ENCODE measurements around the gene NTM.

Gene NTM

DNA sequence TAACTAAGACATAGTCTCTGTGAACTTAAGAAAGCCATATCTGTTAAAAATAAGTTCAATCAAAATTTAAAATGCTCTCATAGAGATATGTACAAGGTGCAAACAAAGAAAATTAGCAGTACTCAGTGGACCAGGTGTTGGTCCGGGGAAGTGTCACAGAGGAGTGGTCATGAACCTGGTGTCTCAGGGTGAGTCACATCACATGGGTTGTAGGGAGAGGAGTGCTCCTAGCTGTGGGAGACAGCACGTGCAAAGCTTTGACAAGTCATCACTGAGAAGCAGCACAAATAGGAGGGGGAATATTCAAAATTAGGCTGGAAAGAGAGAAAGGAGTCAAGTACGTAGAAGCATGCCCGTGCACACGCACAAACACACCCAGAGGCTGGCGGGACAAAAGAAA is 438.1 kb downstream of the NTM start:
- no peak for DNase-seq

DNA sequence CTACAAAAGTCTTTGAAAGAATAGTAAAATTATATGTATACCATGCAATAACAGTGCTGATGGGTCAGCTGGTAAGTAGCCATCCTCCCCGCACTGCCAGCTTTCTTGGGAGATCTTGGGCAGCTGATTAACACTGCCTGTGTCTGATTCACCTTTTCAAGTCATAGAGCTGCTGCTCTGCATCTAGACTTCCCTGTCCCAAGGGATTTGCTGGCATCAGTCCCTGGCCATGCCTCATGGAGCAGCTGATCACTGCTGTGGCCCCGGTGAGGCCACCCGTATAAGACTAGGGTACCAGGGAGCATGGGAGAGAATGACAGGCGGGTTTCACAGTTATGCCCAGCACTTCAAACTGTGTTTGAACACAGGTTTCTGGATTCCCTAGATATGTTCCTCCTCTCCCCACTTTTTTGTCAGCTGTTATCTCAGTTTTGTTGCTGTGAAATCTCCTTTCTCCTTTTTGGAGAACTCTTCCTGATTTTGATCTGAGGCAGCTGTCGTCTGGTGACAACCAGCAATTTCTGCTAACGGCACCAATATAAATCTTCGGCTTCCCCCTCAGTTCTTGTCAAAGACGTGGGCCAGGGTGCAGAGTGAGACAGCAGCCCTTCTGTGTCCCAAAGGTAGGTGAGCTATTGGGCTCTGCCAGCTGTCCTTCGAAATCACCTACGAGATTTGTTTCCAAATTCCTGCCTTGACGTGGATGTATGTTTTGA is 438.9 kb downstream of the NTM start:
- DNase-seq = no peak

DNA sequence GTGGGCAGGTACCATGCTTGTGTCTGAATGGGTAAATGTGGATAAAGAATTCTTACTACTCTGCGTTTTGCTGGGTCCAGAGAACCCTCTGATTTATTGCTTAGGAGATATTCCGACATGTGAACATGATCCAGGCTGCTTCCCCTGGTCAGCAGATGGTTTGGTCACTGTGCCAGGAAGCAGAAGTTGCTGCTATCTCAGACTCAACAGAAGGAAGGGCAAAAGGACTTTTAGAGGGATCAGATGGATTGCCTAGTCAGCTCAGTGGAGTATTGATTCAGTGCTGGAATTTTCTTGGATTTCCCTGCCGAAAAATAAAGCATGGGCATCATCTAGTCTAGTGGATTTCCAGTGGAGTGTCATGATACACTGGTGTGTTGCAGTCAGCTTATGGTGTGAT is 440.1 kb downstream of the NTM start:
- no peak for DNase-seq

- no peak for DNase-seq
Observed at GRCh38 chr11:131811383-131811782, 441.0 kb downstream of the NTM start.

DNA sequence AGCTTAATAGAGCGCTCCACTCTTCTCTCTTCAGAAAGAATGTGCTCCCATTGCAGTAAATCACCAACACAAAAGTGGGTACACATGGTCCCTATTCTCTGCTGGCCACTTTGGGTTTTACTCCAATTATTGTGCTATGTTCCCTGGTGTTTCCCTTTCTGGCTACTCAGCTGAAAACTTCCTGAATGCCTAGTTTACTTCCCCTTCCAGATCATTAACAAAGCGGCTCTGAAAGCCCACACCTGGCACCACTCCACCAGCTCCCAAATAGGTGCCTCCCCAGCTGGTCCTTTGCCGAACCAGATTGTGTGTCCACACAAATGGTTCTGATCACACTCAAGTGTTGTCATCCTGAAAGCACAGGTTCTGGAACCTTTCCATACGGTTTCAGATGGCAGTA is 443.7 kb downstream of the NTM start:
- no peak for DNase-seq

DNA sequence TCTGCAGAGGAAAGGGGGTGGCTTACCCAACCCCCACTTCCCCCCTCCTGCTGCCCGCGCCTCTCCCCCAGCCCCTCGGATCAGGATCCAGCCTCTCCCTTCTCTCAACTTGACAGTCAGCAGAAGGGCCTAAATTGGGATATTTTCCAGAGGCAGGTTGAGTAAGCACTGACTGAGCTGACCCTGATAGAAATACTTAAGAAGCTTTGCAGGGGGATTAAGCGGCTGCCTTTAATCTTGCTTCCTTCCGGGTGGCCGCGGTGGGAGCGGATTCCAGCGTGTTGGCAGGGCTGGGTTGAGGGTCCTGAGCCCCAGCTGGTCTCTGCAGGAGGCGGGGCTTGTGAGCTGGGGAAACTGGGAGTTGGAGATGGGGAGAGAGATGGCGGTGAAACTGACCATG is 445.2 kb downstream of the NTM start:
- DNase-seq = no peak

DNA sequence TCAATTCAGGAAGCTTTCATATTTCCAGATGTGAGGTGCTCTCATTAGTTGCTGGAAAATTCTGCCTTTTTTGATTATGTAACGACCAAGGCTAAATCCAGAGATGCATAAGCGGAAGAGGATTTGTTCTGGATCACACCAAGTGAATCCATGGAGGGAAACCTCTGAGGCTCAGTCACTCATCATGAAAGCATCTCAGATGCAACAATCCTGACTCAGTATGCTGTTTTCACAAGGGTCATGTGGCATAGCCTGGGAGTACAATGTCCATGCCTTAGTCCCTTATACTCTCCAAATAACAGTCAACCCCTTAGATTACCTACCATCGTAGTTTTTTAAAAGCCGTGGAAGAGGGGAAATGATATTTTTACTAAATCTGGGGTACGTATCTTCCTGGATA is 445.6 kb downstream of the NTM start:
- no peak for DNase-seq

GRCh38 chr11:131817687-131818188 is 447.3 kb downstream of the NTM start:
- no peak for DNase-seq

DNA sequence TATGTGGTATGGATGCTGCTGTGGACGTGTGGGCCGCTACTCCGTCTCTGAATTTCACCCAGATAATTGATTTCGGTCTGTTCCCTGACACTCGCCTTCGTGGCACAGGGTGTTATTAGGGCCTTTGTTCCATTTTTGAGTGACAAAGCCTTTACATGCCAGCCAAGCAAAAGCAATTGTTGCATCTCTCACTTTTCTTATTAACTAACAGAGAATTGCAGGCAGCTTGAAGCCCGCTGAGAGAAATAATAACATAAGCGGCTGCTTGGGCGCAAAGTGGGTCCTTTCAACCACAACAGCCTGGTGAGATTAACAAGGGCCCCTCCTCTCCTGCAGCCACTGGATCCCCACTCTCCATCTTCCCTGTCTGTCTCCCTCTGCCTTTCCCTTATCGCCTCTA is 449.4 kb downstream of the NTM start:
- DNase-seq = no peak

DNA sequence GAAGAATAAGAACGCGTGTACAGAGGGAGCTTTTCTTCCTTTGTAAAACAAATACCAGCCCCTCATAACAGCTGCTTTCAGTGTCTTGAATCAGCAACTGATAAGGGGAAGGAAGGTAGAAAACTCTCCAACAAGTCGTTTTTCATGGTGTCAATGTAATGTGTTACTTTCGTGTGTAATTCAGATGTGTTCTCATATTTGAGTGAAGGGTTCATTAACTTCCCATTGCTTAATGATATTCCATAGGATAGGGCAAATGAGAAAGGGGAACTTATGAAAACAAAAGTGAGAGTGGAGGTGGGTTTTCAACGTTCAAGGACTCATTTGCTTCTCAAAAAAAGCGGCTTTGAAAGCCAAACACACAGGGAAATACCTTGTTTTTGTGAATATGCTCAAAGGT is 452.1 kb downstream of the NTM start:
- DNase-seq = no peak

DNA sequence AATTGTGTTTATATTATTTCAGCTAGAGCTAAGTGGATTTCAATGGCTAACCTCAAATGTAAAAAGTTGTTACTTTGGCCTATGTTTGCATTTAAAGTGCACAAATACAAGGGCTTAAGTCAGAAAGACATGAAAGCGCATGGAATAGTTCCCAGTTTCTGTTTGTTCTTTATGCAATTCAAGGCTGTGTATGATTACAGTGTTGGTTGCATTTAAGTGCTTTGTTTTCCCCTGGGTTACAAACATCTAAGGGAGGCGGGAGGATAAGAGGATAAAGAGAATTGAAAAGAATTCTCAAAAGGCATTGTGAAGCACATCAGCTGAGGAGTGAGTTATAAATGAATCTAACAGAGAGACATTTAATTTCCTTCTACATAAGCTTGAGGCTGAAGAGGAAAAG is 453.4 kb downstream of the NTM start:
- no peak for DNase-seq

- DNase-seq = no peak
Observed at GRCh38 chr11:131824771-131825170, 454.4 kb downstream of the NTM start.

GRCh38 chr11:131827430-131827829 is 457.0 kb downstream of the NTM start:
- no peak for DNase-seq

DNA sequence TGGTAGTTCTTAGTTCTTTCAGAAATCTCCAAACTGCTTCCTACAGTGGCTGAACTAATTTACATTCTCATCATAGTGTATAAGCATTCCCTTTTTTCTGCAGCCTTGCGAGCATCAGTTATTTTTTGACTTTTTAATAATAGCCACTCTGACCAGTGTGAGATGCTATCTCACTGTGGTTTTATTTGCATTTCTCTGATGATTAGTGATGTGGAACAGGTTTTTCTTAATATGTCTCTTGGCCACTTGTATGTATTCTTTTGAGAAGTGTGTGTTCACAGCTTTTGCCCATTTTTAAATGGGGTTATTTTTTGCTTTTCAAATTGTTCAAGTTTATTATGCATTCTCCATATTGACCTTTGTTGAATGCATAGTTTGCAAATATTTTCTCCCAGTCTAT is 459.3 kb downstream of the NTM start:
- no peak for DNase-seq

DNA sequence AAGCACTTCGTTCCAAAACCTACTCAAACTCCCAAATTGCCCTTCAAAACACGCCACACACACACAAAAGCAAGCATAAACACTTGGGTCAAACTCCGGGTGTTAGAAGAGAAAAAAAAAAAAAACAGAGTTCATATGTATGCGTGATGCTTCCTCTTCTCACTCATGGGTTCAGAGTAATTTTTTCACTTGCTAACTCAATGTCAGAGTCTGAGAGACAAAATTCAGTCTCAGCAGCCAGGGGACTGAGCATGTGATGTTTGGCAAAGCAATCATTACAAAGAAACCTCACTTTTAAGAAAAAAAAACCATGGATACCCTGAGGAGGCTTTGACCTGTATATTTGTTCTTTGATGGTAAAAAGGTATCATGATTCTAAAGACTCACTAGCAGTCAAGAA is 461.7 kb downstream of the NTM start:
- DNase-seq = no peak

- DNase-seq = no peak
Observed at GRCh38 chr11:131833366-131833765, 463.0 kb downstream of the NTM start.

- DNase-seq = no peak
Observed at GRCh38 chr11:131837562-131837961, 467.1 kb downstream of the NTM start.

GRCh38 chr11:131838016-131838415 is 467.6 kb downstream of the NTM start:
- DNase-seq = no peak

DNA sequence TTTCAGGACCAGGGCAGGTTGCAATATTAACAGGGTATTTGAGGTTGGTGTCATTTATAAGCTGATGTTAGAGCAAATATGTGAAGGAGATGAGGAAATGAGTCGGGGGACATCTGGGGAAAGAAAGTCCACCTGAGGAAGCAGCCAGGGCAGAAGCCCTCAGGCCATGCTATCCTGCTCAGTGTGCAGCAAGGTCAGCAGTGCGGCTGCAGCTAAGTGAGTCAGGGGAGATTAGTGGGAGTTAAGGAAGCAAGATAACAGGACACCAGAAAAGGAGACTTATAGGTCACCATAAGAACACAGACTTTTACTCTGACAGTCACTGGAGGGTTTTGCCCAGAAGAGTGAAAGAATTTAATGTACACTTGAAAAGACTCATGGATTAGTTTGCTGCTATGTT is 468.9 kb downstream of the NTM start:
- DNase-seq = no peak

- DNase-seq = no peak
Observed at GRCh38 chr11:131840545-131840944, 470.1 kb downstream of the NTM start.

DNA sequence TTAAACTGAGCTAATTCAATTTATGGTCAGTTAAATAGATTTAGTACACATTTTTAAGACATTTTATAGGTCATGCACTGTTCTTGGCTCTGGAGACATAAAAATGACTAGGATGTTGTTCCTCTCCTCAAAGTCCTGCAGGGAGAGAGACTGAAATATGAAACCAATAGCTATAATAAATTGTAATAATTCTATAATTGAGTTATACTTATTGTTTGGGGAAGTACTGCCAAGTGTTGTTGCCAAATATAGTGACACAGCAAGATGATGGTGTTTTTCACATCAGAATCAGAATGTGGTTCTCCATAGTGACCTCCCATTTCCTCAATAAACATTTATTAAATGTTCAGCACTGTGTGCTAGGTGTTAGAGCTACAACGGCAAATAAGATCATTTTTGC is 470.6 kb downstream of the NTM start:
- no peak for DNase-seq

GRCh38 chr11:131841925-131842635 is 471.7 kb downstream of the NTM start:
- no peak for DNase-seq

DNA sequence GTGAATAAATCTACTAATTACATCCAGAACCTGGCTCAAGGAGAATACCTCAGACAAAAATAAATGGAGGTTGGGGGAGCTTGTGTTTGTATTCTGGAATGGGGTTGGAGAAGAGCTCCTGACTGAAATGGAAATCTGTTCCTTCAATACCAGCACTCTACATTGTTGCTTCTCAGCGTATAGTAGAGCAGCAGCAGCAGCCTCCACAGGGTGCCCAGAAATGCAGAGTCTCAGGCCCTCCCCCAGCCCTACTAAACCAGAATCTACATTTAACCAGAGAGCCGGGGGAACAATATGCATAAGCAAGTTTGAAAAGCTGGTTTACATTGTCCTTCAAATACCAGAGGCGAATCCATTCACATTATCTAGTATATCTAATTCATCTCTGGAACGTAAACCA is 474.8 kb downstream of the NTM start:
- no peak for DNase-seq

DNA sequence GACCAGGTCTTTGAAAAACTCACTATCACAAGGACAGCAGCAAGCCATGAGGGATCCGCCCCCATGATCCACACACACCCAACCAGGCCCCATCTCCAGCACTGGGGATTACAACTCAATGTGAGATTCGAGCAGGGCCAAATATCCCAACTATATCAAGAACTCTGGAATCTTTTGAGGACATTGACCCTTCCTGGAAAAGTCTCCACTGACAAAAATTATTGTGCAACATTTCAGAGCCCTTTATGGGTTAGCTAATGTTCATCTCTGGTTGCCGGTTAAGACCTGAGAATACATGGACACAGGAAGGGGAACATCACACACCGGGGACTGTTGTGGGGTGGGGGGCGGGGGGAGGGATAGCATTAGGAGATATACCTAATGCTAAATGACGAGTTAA is 479.1 kb downstream of the NTM start:
- no peak for DNase-seq

- DNase-seq = no peak
Observed at GRCh38 chr11:131850507-131850906, 480.1 kb downstream of the NTM start.

Data from activated effector memory CD4-positive, alpha-beta T cell treated with anti-CD3 and anti-CD28 coated beads, Interleukin-2, amount 50 U/mL, for 16 hours (primary cell).